Measurements from ENCODE around the gene RGS19.

Gene RGS19

GRCh38 chr20:64038565-64039292 is 40.6 kb downstream of the RGS19 start:
- peaks cover 14% of the 10 kb centered on the region for H3K27me3 ChIP-seq (ENCODE audit: insufficient read depth, poor library complexity, severe bottlenecking)
- H3K36me3 ChIP-seq (ENCODE audit: low read depth), result no peaks in the 10 kb centered on the region
- DNase-seq (ENCODE audit: low spot score) (no peak), ATAC-seq (ENCODE audit: low read depth) (peak; percentile 73)
- TF ChIP-seq CTCF (IDR thresholded peaks at IDR 0.05; ENCODE audit: poor library complexity, severe bottlenecking), result peak; percentile 100
- peak overlapping the region; percentile 35 for H3K4me3 ChIP-seq (ENCODE audit: severe bottlenecking)
- H3K27ac ChIP-seq (ENCODE audit: poor library complexity, severe bottlenecking), result no peak overlapping the region
- no peaks in the 10 kb centered on the region for H3K4me1 ChIP-seq (ENCODE audit: insufficient read depth, poor library complexity, severe bottlenecking)
- H3K9me3 ChIP-seq (ENCODE audit: severe bottlenecking), result no peaks in the 10 kb centered on the region

- ATAC-seq (ENCODE audit: low read depth) (peak; percentile 53), DNase-seq (ENCODE audit: low spot score) (no peak)
- no peak for TF ChIP-seq CTCF (IDR thresholded peaks at IDR 0.05; ENCODE audit: poor library complexity, severe bottlenecking)
- Histone ChIP-seq H3K27ac (ENCODE audit: poor library complexity, severe bottlenecking) (no peak overlapping the region), H3K4me3 (ENCODE audit: severe bottlenecking) (peak overlapping the region; percentile 35), H3K9me3 (ENCODE audit: severe bottlenecking) (no peaks in the 10 kb centered on the region), H3K27me3 (ENCODE audit: insufficient read depth, poor library complexity, severe bottlenecking) (peaks cover 14% of the 10 kb centered on the region), H3K36me3 (ENCODE audit: low read depth) (0 out of 2 replicates have a peak, but pooled peaks cover under 1% of the 10 kb centered on the region), H3K4me1 (ENCODE audit: insufficient read depth, poor library complexity, severe bottlenecking) (no peaks in the 10 kb centered on the region)
Measured at GRCh38 chr20:64038224-64038564, 41.1 kb downstream of the RGS19 start.

- peak overlapping the region; percentile 35 for H3K4me3 ChIP-seq (ENCODE audit: severe bottlenecking)
Measured at GRCh38 chr20:64037498-64038213, 41.7 kb downstream of the RGS19 start.

GRCh38 chr20:64037199-64037497 is 42.2 kb downstream of the RGS19 start:
- H3K4me3 ChIP-seq (ENCODE audit: severe bottlenecking), result no peak overlapping the region

More at GRCh38 chr20:64037498-64038213, 41.7 kb downstream of the RGS19 start:
- Histone ChIP-seq H3K36me3 (ENCODE audit: low read depth) (peaks cover 6% of the 10 kb centered on the region; the same call in 1 of the 2 replicates), H3K27me3 (ENCODE audit: insufficient read depth, poor library complexity, severe bottlenecking) (peaks cover 14% of the 10 kb centered on the region), H3K9me3 (ENCODE audit: severe bottlenecking) (no peaks in the 10 kb centered on the region), H3K27ac (ENCODE audit: poor library complexity, severe bottlenecking) (no peak overlapping the region), H3K4me1 (ENCODE audit: insufficient read depth, poor library complexity, severe bottlenecking) (no peaks in the 10 kb centered on the region)
- DNase-seq (ENCODE audit: low spot score) (no peak), ATAC-seq (ENCODE audit: low read depth) (peak; percentile 1)
- TF ChIP-seq CTCF (IDR thresholded peaks at IDR 0.05; ENCODE audit: poor library complexity, severe bottlenecking), result no peak

More at GRCh38 chr20:64037199-64037497, 42.2 kb downstream of the RGS19 start:
- H3K9me3 ChIP-seq (ENCODE audit: severe bottlenecking), result no peaks in the 10 kb centered on the region
- no peak overlapping the region for H3K27ac ChIP-seq (ENCODE audit: poor library complexity, severe bottlenecking)
- DNase-seq (ENCODE audit: low spot score), result no peak
- peaks cover 7% of the 10 kb centered on the region; the same call in 1 of the 2 replicates for H3K36me3 ChIP-seq (ENCODE audit: low read depth)
- no peak for ATAC-seq (ENCODE audit: low read depth)
- H3K27me3 ChIP-seq (ENCODE audit: insufficient read depth, poor library complexity, severe bottlenecking), result peaks cover 10% of the 10 kb centered on the region
- no peak for TF ChIP-seq CTCF (IDR thresholded peaks at IDR 0.05; ENCODE audit: poor library complexity, severe bottlenecking)
- H3K4me1 ChIP-seq (ENCODE audit: insufficient read depth, poor library complexity, severe bottlenecking), result no peaks in the 10 kb centered on the region

Data from RWPE2 (cell line).